ENCODE measurements around the gene CDC14B. TPM values are rescaled to one million over a fixed set of nuclear protein-coding genes. Genes with fewer than 3 reads are reported as not detected.

The CDC14B gene
- total and polyA plus RNA-seq, 2 donors (not counting 1 experiment from before 2014, with no cell fraction given), result 2.8 to 8.5 TPM

DNA sequence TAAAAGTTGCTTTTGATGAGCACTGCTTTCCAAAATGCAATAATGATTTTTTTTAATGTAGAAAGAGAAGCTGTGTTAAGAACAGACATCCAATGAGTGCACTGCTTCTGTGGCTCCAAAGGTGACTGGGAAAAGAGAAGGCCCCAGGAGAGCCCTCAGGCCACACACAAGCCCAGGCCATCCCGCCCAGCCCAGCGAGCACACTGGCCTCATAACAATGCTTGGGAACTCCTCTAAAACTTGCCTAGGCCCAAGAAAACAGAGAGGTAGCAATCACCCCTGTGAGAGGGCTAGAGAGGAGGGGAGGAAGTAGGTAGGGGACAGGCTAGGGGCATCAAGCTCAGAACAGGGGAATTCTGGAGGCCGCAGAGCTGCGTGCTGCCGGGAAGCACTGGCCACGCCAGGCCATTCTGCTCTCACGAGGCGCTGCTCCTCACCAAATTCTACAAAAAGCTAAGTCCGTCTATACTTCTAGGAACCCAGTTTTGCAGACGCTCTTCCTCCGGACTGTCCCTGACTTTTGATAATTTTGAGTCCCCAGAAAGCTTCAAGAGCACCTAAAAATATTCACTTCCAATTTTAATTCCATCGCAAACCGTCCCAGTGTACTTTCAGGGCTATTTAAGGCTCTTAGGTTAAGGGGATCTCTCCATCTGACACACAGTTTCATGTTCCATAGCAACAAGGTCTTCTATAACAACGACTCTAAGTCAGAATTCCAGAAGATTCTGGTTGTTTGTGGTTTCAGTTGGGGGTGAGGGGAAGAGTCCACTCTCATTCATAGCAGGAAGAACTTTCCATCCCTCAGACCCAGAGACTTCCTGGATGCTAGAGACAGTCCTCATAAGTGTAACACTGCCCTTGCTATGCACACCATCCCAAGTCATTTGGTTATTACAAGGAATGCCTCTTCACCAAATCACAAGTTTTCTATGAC lies 118.7 kb downstream of the CDC14B start:
- H3K4me1 Mint-ChIP-seq, result no peaks in the 10 kb centered on the region
- 96% methylated on average over 9 of the region's 14 CpGs for WGBS (ENCODE audit: insufficient coverage)
- H3K9me3 ChIP-seq (ENCODE audit: control extremely low read depth in 1 of 3, control insufficient read depth in 2 of 3, insufficient read depth in 1 of 3, low read length in 2 of 3), result no peaks in the 10 kb centered on the region
- H3K27me3 ChIP-seq (replicated peaks in 1 of 4; ENCODE audit: control extremely low read depth in 1 of 4, control insufficient read depth in 3 of 4, insufficient read depth in 4 of 4, low read length in 3 of 4), result no peaks in the 10 kb centered on the region
- intact Hi-C loops (cut with micrococcal nuclease), result no loop called here
- CTCF ChIA-PET, result no interaction called here
- POLR2A ChIA-PET, result no interaction called here
- H3K27ac ChIP-seq (ENCODE audit: low read length in 2 of 2), result no peak overlapping the region
- DNase-seq (no peak), ATAC-seq (ENCODE audit: low read depth) (no peak)
- H3K9ac ChIP-seq (ENCODE audit: low read length), result no peak overlapping the region
- no peak overlapping the region for H3K4me2 ChIP-seq (replicated peaks; ENCODE audit: low read depth, low read length, poor library complexity, severe bottlenecking)
- no peaks in the 10 kb centered on the region for H4K20me1 ChIP-seq (ENCODE audit: control insufficient read depth, insufficient read depth, low read length, poor library complexity, severe bottlenecking)
- H3K4me3 ChIP-seq (ENCODE audit: control extremely low read depth in 1 of 5, extremely low read depth in 1 of 5, insufficient read depth in 1 of 5, low read depth in 2 of 5, low read length in 4 of 5), result no peak overlapping the region
- H3K27ac Mint-ChIP-seq, result no peak overlapping the region
- no peak for TF ChIP-seq EZH2 (IDR thresholded peaks at IDR 0.05; ENCODE audit: borderline replicate concordance, insufficient read depth, low read depth, low read length, poor library complexity, severe bottlenecking)
- TF ChIP-seq, protein P1, sequence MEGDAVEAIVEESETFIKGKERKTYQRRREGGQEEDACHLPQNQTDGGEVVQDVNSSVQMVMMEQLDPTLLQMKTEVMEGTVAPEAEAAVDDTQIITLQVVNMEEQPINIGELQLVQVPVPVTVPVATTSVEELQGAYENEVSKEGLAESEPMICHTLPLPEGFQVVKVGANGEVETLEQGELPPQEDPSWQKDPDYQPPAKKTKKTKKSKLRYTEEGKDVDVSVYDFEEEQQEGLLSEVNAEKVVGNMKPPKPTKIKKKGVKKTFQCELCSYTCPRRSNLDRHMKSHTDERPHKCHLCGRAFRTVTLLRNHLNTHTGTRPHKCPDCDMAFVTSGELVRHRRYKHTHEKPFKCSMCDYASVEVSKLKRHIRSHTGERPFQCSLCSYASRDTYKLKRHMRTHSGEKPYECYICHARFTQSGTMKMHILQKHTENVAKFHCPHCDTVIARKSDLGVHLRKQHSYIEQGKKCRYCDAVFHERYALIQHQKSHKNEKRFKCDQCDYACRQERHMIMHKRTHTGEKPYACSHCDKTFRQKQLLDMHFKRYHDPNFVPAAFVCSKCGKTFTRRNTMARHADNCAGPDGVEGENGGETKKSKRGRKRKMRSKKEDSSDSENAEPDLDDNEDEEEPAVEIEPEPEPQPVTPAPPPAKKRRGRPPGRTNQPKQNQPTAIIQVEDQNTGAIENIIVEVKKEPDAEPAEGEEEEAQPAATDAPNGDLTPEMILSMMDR (IDR thresholded peaks at IDR 0.05), result no peak
- no peaks in the 10 kb centered on the region for H3K4me1 ChIP-seq (ENCODE audit: control insufficient read depth in 2 of 2, insufficient read depth in 2 of 2, low read length in 2 of 2)
- no peak overlapping the region for H2AFZ ChIP-seq (ENCODE audit: insufficient read depth, low read depth, low read length, poor library complexity, severe bottlenecking)
- no peaks in the 10 kb centered on the region for H3K79me2 ChIP-seq (ENCODE audit: control insufficient read depth, insufficient read depth, low read length)
- no peak overlapping the region for H3K4me3 Mint-ChIP-seq
- H3K27me3 Mint-ChIP-seq, result no peaks in the 10 kb centered on the region
- no peaks in the 10 kb centered on the region for H3K9me3 Mint-ChIP-seq (ENCODE audit: insufficient read depth)
- no peaks in the 10 kb centered on the region for H3K36me3 ChIP-seq (replicated peaks in 1 of 2; ENCODE audit: control extremely low read depth in 1 of 2, control insufficient read depth in 1 of 2, extremely low read depth in 1 of 2, insufficient read depth in 2 of 2, low read length in 1 of 2)

DNA sequence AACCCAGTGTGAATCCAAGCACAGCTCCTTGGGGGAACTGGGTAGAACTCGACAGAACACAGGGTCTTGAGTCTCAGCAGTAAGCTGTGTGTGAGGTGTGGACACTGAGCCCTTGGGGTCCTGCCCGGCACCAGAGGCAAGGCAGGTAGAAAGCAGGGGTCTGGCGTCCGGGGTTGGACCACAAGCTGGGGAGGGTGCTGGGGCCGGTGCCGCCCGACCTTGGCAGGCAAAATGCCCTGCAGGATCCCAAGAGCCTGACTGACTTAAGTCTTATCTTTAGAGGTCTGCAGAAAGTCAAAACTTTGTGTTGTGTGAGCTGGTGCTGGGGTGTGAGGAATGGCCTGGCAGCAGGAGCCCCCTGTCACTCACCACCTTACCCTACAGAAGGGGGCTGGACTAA lies 120.4 kb downstream of the CDC14B start:
- Histone ChIP-seq H3K27ac (ENCODE audit: low read length in 2 of 2) (no peak overlapping the region), H3K4me2 (replicated peaks; ENCODE audit: low read depth, low read length, poor library complexity, severe bottlenecking) (no peak overlapping the region), H3K27me3 (replicated peaks in 1 of 4; ENCODE audit: control extremely low read depth in 1 of 4, control insufficient read depth in 3 of 4, insufficient read depth in 4 of 4, low read length in 3 of 4) (no peaks in the 10 kb centered on the region), H3K36me3 (replicated peaks in 1 of 2; ENCODE audit: control extremely low read depth in 1 of 2, control insufficient read depth in 1 of 2, extremely low read depth in 1 of 2, insufficient read depth in 2 of 2, low read length in 1 of 2) (no peaks in the 10 kb centered on the region), H3K79me2 (ENCODE audit: control insufficient read depth, insufficient read depth, low read length) (no peaks in the 10 kb centered on the region), H3K4me1 (ENCODE audit: control insufficient read depth in 2 of 2, insufficient read depth in 2 of 2, low read length in 2 of 2) (no peaks in the 10 kb centered on the region), H2AFZ (ENCODE audit: insufficient read depth, low read depth, low read length, poor library complexity, severe bottlenecking) (no peak overlapping the region), H3K4me3 (ENCODE audit: control extremely low read depth in 1 of 5, extremely low read depth in 1 of 5, insufficient read depth in 1 of 5, low read depth in 2 of 5, low read length in 4 of 5) (no peak overlapping the region), H3K9me3 (ENCODE audit: control extremely low read depth in 1 of 3, control insufficient read depth in 2 of 3, insufficient read depth in 1 of 3, low read length in 2 of 3) (no peaks in the 10 kb centered on the region), H3K9ac (ENCODE audit: low read length) (no peak overlapping the region), H4K20me1 (ENCODE audit: control insufficient read depth, insufficient read depth, low read length, poor library complexity, severe bottlenecking) (no peaks in the 10 kb centered on the region)
- 100% methylated on average over 7 of the region's 7 CpGs for WGBS (ENCODE audit: insufficient coverage)
- ChIA-PET POLR2A (no interaction called here), CTCF (no interaction called here)
- no peaks in the 10 kb centered on the region for H3K9me3 Mint-ChIP-seq (ENCODE audit: insufficient read depth)
- no peaks in the 10 kb centered on the region for H3K27me3 Mint-ChIP-seq
- intact Hi-C loops (cut with micrococcal nuclease), result no loop called here
- no peak overlapping the region for H3K27ac Mint-ChIP-seq
- TF ChIP-seq, protein P1 (IDR thresholded peaks at IDR 0.05), result no peak
- TF ChIP-seq EZH2 (IDR thresholded peaks at IDR 0.05; ENCODE audit: borderline replicate concordance, insufficient read depth, low read depth, low read length, poor library complexity, severe bottlenecking), result no peak
- DNase-seq (no peak), ATAC-seq (ENCODE audit: low read depth) (no peak)
- no peak overlapping the region for H3K4me3 Mint-ChIP-seq
- no peaks in the 10 kb centered on the region for H3K4me1 Mint-ChIP-seq

All from B cell (primary cell).